ENCODE data around the gene RAB1B. TPM values are rescaled to one million over a fixed set of nuclear protein-coding genes. Genes with fewer than 3 reads are reported as not detected.

Gene RAB1B
- polyA plus RNA-seq, 4 donors = 125 to 205 (median 179) TPM

GRCh38 chr11:66258473-66258893 is 10.0 kb upstream of the RAB1B start:
- Histone ChIP-seq H3K27me3 (ENCODE audit: control insufficient read depth in 3 of 3, insufficient read depth in 3 of 3, low read length in 3 of 3) (peaks cover 0 to 16% (median 0%) of the 10 kb centered on the region in 3 donors), H3K4me3 (ENCODE audit: low read depth in 1 of 3, low read length in 3 of 3) (peak overlapping the region; percentile 89 to 98 (median 95)), H3K4me1 (ENCODE audit: control insufficient read depth in 3 of 3, insufficient read depth in 2 of 3, low read depth in 1 of 3, low read length in 2 of 3) (peaks cover 0 to 14% (median 0%) of the 10 kb centered on the region in 3 donors), H3K36me3 (ENCODE audit: control insufficient read depth in 3 of 3, insufficient read depth in 2 of 3, low read depth in 1 of 3, low read length in 3 of 3) (peaks cover 0 to 39% (median 1%) of the 10 kb centered on the region in 3 donors), H3K27ac (ENCODE audit: low read depth in 1 of 3, low read length in 2 of 3) (peak overlapping the region in 2 of 3 donors; percentile 47 to 61), H3K9me3 (ENCODE audit: control insufficient read depth in 2 of 2, insufficient read depth in 1 of 2, low read depth in 1 of 2, low read length in 1 of 2) (no peaks in the 10 kb centered on the region)
- DNase-seq (no peak), FAIRE-seq (no peak)
- WGBS, 3 donors = 5 to 8% (median 6%) methylated on average over 21 to 28 of the region's 28 CpGs

GRCh38 chr11:66259225-66259624 is 9.2 kb upstream of the RAB1B start:
- 98 to 100% (median 99%) methylated on average over 2 of the region's 2 CpGs for WGBS, 3 donors
- DNase-seq (no peak), FAIRE-seq (no peak)
- Histone ChIP-seq H3K4me1 (ENCODE audit: control insufficient read depth in 3 of 3, insufficient read depth in 2 of 3, low read depth in 1 of 3, low read length in 2 of 3) (peaks cover 0 to 14% (median 0%) of the 10 kb centered on the region in 3 donors), H3K27me3 (ENCODE audit: control insufficient read depth in 3 of 3, insufficient read depth in 3 of 3, low read length in 3 of 3) (peaks cover 0 to 16% (median 0%) of the 10 kb centered on the region in 3 donors), H3K36me3 (ENCODE audit: control insufficient read depth in 3 of 3, insufficient read depth in 2 of 3, low read depth in 1 of 3, low read length in 3 of 3) (peaks cover 0 to 46% (median 2%) of the 10 kb centered on the region in 3 donors), H3K9me3 (ENCODE audit: control insufficient read depth in 2 of 2, insufficient read depth in 1 of 2, low read depth in 1 of 2, low read length in 1 of 2) (no peaks in the 10 kb centered on the region), H3K4me3 (ENCODE audit: low read depth in 1 of 3, low read length in 3 of 3) (no peak overlapping the region), H3K27ac (ENCODE audit: low read depth in 1 of 3, low read length in 2 of 3) (no peak overlapping the region)

GRCh38 chr11:66259956-66260355 is 8.5 kb upstream of the RAB1B start:
- H3K4me3 ChIP-seq (ENCODE audit: low read depth in 1 of 3, low read length in 3 of 3) = no peak overlapping the region
- no peaks in the 10 kb centered on the region for H3K9me3 ChIP-seq (ENCODE audit: control insufficient read depth in 2 of 2, insufficient read depth in 1 of 2, low read depth in 1 of 2, low read length in 1 of 2)
- H3K27ac ChIP-seq (ENCODE audit: low read depth in 1 of 3, low read length in 2 of 3) = no peak overlapping the region
- H3K27me3 ChIP-seq (ENCODE audit: control insufficient read depth in 3 of 3, insufficient read depth in 3 of 3, low read length in 3 of 3) = peaks cover 0 to 16% (median 0%) of the 10 kb centered on the region in 3 donors
- H3K4me1 ChIP-seq (ENCODE audit: control insufficient read depth in 3 of 3, insufficient read depth in 2 of 3, low read depth in 1 of 3, low read length in 2 of 3) = peaks cover 0 to 14% (median 0%) of the 10 kb centered on the region in 3 donors
- peaks cover 0 to 53% (median 2%) of the 10 kb centered on the region in 3 donors for H3K36me3 ChIP-seq (ENCODE audit: control insufficient read depth in 3 of 3, insufficient read depth in 2 of 3, low read depth in 1 of 3, low read length in 3 of 3)
- no peak for DNase-seq
- 93 to 97% (median 94%) methylated on average over 4 of the region's 4 CpGs for WGBS, 3 donors
- no peak for FAIRE-seq

GRCh38 chr11:66261578-66261977 is 6.9 kb upstream of the RAB1B start:
- peaks cover 0 to 14% (median 0%) of the 10 kb centered on the region in 3 donors for H3K4me1 ChIP-seq (ENCODE audit: control insufficient read depth in 3 of 3, insufficient read depth in 2 of 3, low read depth in 1 of 3, low read length in 2 of 3)
- FAIRE-seq (no peak), DNase-seq (no peak)
- H3K9me3 ChIP-seq (ENCODE audit: control insufficient read depth in 2 of 2, insufficient read depth in 1 of 2, low read depth in 1 of 2, low read length in 1 of 2) = no peaks in the 10 kb centered on the region
- no peak overlapping the region for H3K27ac ChIP-seq (ENCODE audit: low read depth in 1 of 3, low read length in 2 of 3)
- no peak overlapping the region for H3K4me3 ChIP-seq (ENCODE audit: low read depth in 1 of 3, low read length in 3 of 3)
- peaks cover 0 to 8% (median 0%) of the 10 kb centered on the region in 3 donors for H3K27me3 ChIP-seq (ENCODE audit: control insufficient read depth in 3 of 3, insufficient read depth in 3 of 3, low read length in 3 of 3)
- H3K36me3 ChIP-seq (ENCODE audit: control insufficient read depth in 3 of 3, insufficient read depth in 2 of 3, low read depth in 1 of 3, low read length in 3 of 3) = peaks cover 0 to 70% (median 2%) of the 10 kb centered on the region in 3 donors
- 95 to 97% (median 96%) methylated on average over 16 of the region's 16 CpGs for WGBS, 3 donors

GRCh38 chr11:66262191-66262590 is 6.2 kb upstream of the RAB1B start:
- DNase-seq (no peak), FAIRE-seq (no peak)
- Histone ChIP-seq H3K4me3 (ENCODE audit: low read depth in 1 of 3, low read length in 3 of 3) (no peak overlapping the region), H3K36me3 (ENCODE audit: control insufficient read depth in 3 of 3, insufficient read depth in 2 of 3, low read depth in 1 of 3, low read length in 3 of 3) (peaks cover 0 to 72% (median 2%) of the 10 kb centered on the region in 3 donors), H3K4me1 (ENCODE audit: control insufficient read depth in 3 of 3, insufficient read depth in 2 of 3, low read depth in 1 of 3, low read length in 2 of 3) (peaks cover 0 to 15% (median 0%) of the 10 kb centered on the region in 3 donors), H3K27ac (ENCODE audit: low read depth in 1 of 3, low read length in 2 of 3) (no peak overlapping the region), H3K27me3 (ENCODE audit: control insufficient read depth in 3 of 3, insufficient read depth in 3 of 3, low read length in 3 of 3) (peaks cover 0 to 2% (median 0%) of the 10 kb centered on the region in 3 donors), H3K9me3 (ENCODE audit: control insufficient read depth in 2 of 2, insufficient read depth in 1 of 2, low read depth in 1 of 2, low read length in 1 of 2) (no peaks in the 10 kb centered on the region)
- WGBS, 3 donors = 93 to 95% (median 95%) methylated on average over 5 of the region's 5 CpGs

GRCh38 chr11:66262696-66263095 is 5.7 kb upstream of the RAB1B start:
- DNase-seq = no peak

GRCh38 chr11:66263231-66263630 is 5.2 kb upstream of the RAB1B start:
- peaks cover 0 to 72% (median 2%) of the 10 kb centered on the region in 3 donors for H3K36me3 ChIP-seq (ENCODE audit: control insufficient read depth in 3 of 3, insufficient read depth in 2 of 3, low read depth in 1 of 3, low read length in 3 of 3)
- H3K27ac ChIP-seq (ENCODE audit: low read depth in 1 of 3, low read length in 2 of 3) = no peak overlapping the region
- no peak for FAIRE-seq
- no peak overlapping the region for H3K4me3 ChIP-seq (ENCODE audit: low read depth in 1 of 3, low read length in 3 of 3)
- no peaks in the 10 kb centered on the region for H3K27me3 ChIP-seq (ENCODE audit: control insufficient read depth in 3 of 3, insufficient read depth in 3 of 3, low read length in 3 of 3)
- 94 to 98% (median 96%) methylated on average over 4 of the region's 4 CpGs for WGBS, 3 donors
- H3K9me3 ChIP-seq (ENCODE audit: control insufficient read depth in 2 of 2, insufficient read depth in 1 of 2, low read depth in 1 of 2, low read length in 1 of 2) = no peaks in the 10 kb centered on the region
- no peak for DNase-seq
- peaks cover 0 to 13% (median 0%) of the 10 kb centered on the region in 3 donors for H3K4me1 ChIP-seq (ENCODE audit: control insufficient read depth in 3 of 3, insufficient read depth in 2 of 3, low read depth in 1 of 3, low read length in 2 of 3)

More at GRCh38 chr11:66262696-66263095, 5.7 kb upstream of the RAB1B start:
- no peaks in the 10 kb centered on the region for H3K27me3 ChIP-seq (ENCODE audit: control insufficient read depth in 3 of 3, insufficient read depth in 3 of 3, low read length in 3 of 3)
- H3K27ac ChIP-seq (ENCODE audit: low read depth in 1 of 3, low read length in 2 of 3) = no peak overlapping the region
- no peak overlapping the region for H3K4me3 ChIP-seq (ENCODE audit: low read depth in 1 of 3, low read length in 3 of 3)
- H3K9me3 ChIP-seq (ENCODE audit: control insufficient read depth in 2 of 2, insufficient read depth in 1 of 2, low read depth in 1 of 2, low read length in 1 of 2) = no peaks in the 10 kb centered on the region
- peaks cover 0 to 72% (median 2%) of the 10 kb centered on the region in 3 donors for H3K36me3 ChIP-seq (ENCODE audit: control insufficient read depth in 3 of 3, insufficient read depth in 2 of 3, low read depth in 1 of 3, low read length in 3 of 3)
- peaks cover 0 to 13% (median 0%) of the 10 kb centered on the region in 3 donors for H3K4me1 ChIP-seq (ENCODE audit: control insufficient read depth in 3 of 3, insufficient read depth in 2 of 3, low read depth in 1 of 3, low read length in 2 of 3)
- 95 to 97% (median 96%) methylated on average over 12 of the region's 12 CpGs for WGBS, 3 donors
- no peak for FAIRE-seq

GRCh38 chr11:66263785-66264184 is 4.7 kb upstream of the RAB1B start:
- 95 to 96% (median 95%) methylated on average over 10 of the region's 10 CpGs for WGBS, 3 donors
- H3K27ac ChIP-seq (ENCODE audit: low read depth in 1 of 3, low read length in 2 of 3) = no peak overlapping the region
- no peak for DNase-seq
- H3K27me3 ChIP-seq (ENCODE audit: control insufficient read depth in 3 of 3, insufficient read depth in 3 of 3, low read length in 3 of 3) = no peaks in the 10 kb centered on the region
- H3K4me1 ChIP-seq (ENCODE audit: control insufficient read depth in 3 of 3, insufficient read depth in 2 of 3, low read depth in 1 of 3, low read length in 2 of 3) = peaks cover 0 to 9% (median 0%) of the 10 kb centered on the region in 3 donors
- H3K4me3 ChIP-seq (ENCODE audit: low read depth in 1 of 3, low read length in 3 of 3) = no peak overlapping the region
- peaks cover 0 to 72% (median 2%) of the 10 kb centered on the region in 3 donors for H3K36me3 ChIP-seq (ENCODE audit: control insufficient read depth in 3 of 3, insufficient read depth in 2 of 3, low read depth in 1 of 3, low read length in 3 of 3)
- FAIRE-seq = no peak
- no peaks in the 10 kb centered on the region for H3K9me3 ChIP-seq (ENCODE audit: control insufficient read depth in 2 of 2, insufficient read depth in 1 of 2, low read depth in 1 of 2, low read length in 1 of 2)

- H3K4me1 ChIP-seq (ENCODE audit: control insufficient read depth in 3 of 3, insufficient read depth in 2 of 3, low read depth in 1 of 3, low read length in 2 of 3) = peaks cover 0 to 6% (median 0%) of the 10 kb centered on the region in 3 donors
- WGBS, 3 donors = 86 to 95% (median 91%) methylated on average over 8 of the region's 8 CpGs
- no peaks in the 10 kb centered on the region for H3K27me3 ChIP-seq (ENCODE audit: control insufficient read depth in 3 of 3, insufficient read depth in 3 of 3, low read length in 3 of 3)
- H3K36me3 ChIP-seq (ENCODE audit: control insufficient read depth in 3 of 3, insufficient read depth in 2 of 3, low read depth in 1 of 3, low read length in 3 of 3) = peaks cover 0 to 69% (median 2%) of the 10 kb centered on the region in 3 donors
- FAIRE-seq = no peak
- no peaks in the 10 kb centered on the region for H3K9me3 ChIP-seq (ENCODE audit: control insufficient read depth in 2 of 2, insufficient read depth in 1 of 2, low read depth in 1 of 2, low read length in 1 of 2)
- no peak overlapping the region for H3K4me3 ChIP-seq (ENCODE audit: low read depth in 1 of 3, low read length in 3 of 3)
- no peak for DNase-seq
- H3K27ac ChIP-seq (ENCODE audit: low read depth in 1 of 3, low read length in 2 of 3) = no peak overlapping the region
Measured at GRCh38 chr11:66264383-66264782, 4.1 kb upstream of the RAB1B start.
